ENCODE results near the gene CTNNA3.

DNA sequence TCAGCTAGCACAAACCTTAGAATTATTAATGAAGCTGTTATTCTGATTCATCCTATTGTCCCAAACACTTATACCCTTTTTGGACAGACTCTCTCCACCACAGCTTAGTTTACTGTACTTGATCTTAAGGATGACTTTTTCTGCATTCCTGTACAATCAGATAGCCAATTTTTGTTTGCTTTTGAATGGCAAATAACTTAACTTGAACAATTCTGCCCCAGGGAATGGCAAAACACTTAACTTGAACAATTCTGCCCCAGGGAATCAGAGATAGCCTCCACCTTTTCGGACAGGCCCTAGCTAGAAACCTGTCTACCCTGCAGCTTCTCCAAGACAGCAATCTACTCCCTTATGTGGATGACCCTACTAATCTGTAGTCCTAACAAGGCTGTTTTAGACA, 1438.2 kb downstream of the CTNNA3 start:
- TF ChIP-seq, protein P1, sequence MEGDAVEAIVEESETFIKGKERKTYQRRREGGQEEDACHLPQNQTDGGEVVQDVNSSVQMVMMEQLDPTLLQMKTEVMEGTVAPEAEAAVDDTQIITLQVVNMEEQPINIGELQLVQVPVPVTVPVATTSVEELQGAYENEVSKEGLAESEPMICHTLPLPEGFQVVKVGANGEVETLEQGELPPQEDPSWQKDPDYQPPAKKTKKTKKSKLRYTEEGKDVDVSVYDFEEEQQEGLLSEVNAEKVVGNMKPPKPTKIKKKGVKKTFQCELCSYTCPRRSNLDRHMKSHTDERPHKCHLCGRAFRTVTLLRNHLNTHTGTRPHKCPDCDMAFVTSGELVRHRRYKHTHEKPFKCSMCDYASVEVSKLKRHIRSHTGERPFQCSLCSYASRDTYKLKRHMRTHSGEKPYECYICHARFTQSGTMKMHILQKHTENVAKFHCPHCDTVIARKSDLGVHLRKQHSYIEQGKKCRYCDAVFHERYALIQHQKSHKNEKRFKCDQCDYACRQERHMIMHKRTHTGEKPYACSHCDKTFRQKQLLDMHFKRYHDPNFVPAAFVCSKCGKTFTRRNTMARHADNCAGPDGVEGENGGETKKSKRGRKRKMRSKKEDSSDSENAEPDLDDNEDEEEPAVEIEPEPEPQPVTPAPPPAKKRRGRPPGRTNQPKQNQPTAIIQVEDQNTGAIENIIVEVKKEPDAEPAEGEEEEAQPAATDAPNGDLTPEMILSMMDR (IDR thresholded peaks at IDR 0.05; ENCODE audit: poor library complexity, severe bottlenecking) = no peak
- TF ChIP-seq EZH2 (IDR thresholded peaks at IDR 0.05; ENCODE audit: borderline replicate concordance, insufficient read depth, low read length, poor library complexity, severe bottlenecking) (no peak), POLR2AphosphoS5 (IDR thresholded peaks at IDR 0.05) (no peak), TAF1 (IDR thresholded peaks at IDR 0.05; ENCODE audit: low read depth) (no peak), EP300 (conservative IDR thresholded peaks at IDR 0.05; ENCODE audit: poor library complexity, severe bottlenecking) (no peak), MXI1 (conservative IDR thresholded peaks at IDR 0.05; ENCODE audit: poor library complexity, severe bottlenecking) (no peak)
- TF ChIP-seq, protein P2, sequence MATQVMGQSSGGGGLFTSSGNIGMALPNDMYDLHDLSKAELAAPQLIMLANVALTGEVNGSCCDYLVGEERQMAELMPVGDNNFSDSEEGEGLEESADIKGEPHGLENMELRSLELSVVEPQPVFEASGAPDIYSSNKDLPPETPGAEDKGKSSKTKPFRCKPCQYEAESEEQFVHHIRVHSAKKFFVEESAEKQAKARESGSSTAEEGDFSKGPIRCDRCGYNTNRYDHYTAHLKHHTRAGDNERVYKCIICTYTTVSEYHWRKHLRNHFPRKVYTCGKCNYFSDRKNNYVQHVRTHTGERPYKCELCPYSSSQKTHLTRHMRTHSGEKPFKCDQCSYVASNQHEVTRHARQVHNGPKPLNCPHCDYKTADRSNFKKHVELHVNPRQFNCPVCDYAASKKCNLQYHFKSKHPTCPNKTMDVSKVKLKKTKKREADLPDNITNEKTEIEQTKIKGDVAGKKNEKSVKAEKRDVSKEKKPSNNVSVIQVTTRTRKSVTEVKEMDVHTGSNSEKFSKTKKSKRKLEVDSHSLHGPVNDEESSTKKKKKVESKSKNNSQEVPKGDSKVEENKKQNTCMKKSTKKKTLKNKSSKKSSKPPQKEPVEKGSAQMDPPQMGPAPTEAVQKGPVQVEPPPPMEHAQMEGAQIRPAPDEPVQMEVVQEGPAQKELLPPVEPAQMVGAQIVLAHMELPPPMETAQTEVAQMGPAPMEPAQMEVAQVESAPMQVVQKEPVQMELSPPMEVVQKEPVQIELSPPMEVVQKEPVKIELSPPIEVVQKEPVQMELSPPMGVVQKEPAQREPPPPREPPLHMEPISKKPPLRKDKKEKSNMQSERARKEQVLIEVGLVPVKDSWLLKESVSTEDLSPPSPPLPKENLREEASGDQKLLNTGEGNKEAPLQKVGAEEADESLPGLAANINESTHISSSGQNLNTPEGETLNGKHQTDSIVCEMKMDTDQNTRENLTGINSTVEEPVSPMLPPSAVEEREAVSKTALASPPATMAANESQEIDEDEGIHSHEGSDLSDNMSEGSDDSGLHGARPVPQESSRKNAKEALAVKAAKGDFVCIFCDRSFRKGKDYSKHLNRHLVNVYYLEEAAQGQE (IDR thresholded peaks at IDR 0.05; ENCODE audit: borderline replicate concordance) = no peak
